Transverse colon (tissue), 3 donors: ENCODE results near the gene RELN.

ENCODE experiments used
- CTCF ChIP-seq, 5 experiments: fragments of 200-600 bp in 3 of 5; fragments of 450-650 bp in 2 of 5; sonication (generic) in 3 of 5; IDR thresholded peaks; 1 replicate in 2 of 5; 2 replicates in 3 of 5; pipeline ENCODE4 v1.5.1; 2016 to 2017; ENCODE audit warnings: antibody characterized with exemption in 5 of 5, inconsistent platforms in 3 of 5, mild to moderate bottlenecking in 2 of 5, moderate library complexity in 1 of 5
- EP300 ChIP-seq: sonication (generic); formaldehyde crosslinking; IDR thresholded peaks from one replicate; pipeline ENCODE4 v1.6.1; 2017; ENCODE audit warnings: antibody characterized with exemption, low read depth
- POLR2A ChIP-seq: fragments of 450-650 bp; IDR thresholded peaks from one replicate; pipeline ENCODE4 v1.6.1; 2016; ENCODE audit warnings: antibody characterized with exemption, mild to moderate bottlenecking, moderate library complexity

DNA sequence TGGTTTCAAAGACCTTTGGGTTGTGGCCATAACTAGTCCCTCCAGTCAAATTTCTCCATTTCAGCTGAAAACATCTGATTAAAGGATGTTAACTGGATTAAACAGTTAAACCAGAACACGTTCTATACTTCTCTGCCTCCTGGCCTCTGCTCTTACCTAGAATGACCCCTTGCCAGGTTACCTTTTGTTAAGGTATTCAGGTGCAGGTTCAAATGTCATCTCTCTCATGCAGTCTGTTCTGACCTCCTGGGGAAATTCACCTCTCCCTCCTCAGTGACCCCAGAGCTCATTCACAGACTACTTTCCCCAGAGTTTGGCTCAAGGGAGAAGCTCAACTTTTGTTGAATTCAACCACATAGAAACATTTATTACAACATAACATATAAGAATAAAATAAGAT lies 67.8 kb downstream of the RELN start:
- TF ChIP-seq CTCF (IDR thresholded peaks at IDR 0.05) (no peak), EP300 (no peak), POLR2A (no peak)
